Nephron progenitor cell (in vitro differentiated cells): ENCODE measurements around the gene FAM184A.
A peak's percentile ranks its signal among the peaks of the same experiment; 100 is the strongest.

ENCODE experiments used
- DNase-seq: peaks from one replicate; pipeline ENCODE4 v3.0.0; 2021
- H3K27ac Mint-ChIP-seq: 2 replicates; pipeline ENCODE4 v1.8.0; 2021; ENCODE audit warnings: mild to moderate bottlenecking, moderate library complexity, mixed read lengths
- H3K27me3 Mint-ChIP-seq: 2 replicates; pipeline ENCODE4 v1.8.0; 2021; ENCODE audit warnings: mild to moderate bottlenecking, low read depth, mixed read lengths; ENCODE audit not compliant: poor library complexity
- H3K36me3 Mint-ChIP-seq: 2 replicates; pipeline ENCODE4 v1.8.0; 2021; ENCODE audit warnings: low read depth, mixed read lengths
- H3K4me1 Mint-ChIP-seq: 2 replicates; pipeline ENCODE4 v1.8.0; 2021; ENCODE audit warnings: mixed read lengths
- H3K4me3 Mint-ChIP-seq: 2 replicates; pipeline ENCODE4 v1.8.0; 2021; ENCODE audit warnings: mild to moderate bottlenecking, moderate library complexity, mixed read lengths
- H3K9me3 Mint-ChIP-seq: 2 replicates; pipeline ENCODE4 v1.8.0; 2021; ENCODE audit warnings: mild to moderate bottlenecking, moderate library complexity, mixed read lengths
- CTCF ChIP-seq: fragments of 200-600 bp; sonication (generic); IDR thresholded peaks from 2 replicates; pipeline ENCODE4 v1.5.0; 2021; ENCODE audit warnings: antibody characterized with exemption

The FAM184A gene

GRCh38 chr6:119076576-119077390 lies 1.7 kb downstream of the FAM184A start:
- H3K27ac Mint-ChIP-seq, result no peak overlapping the region
- peaks cover 8% of the 10 kb centered on the region for H3K4me1 Mint-ChIP-seq
- H3K9me3 Mint-ChIP-seq, result peaks cover 12% of the 10 kb centered on the region
- peaks cover 80% of the 10 kb centered on the region for H3K27me3 Mint-ChIP-seq
- peak overlapping the region; percentile 78 for H3K4me3 Mint-ChIP-seq
- no peak for DNase-seq
- no peaks in the 10 kb centered on the region for H3K36me3 Mint-ChIP-seq
- TF ChIP-seq CTCF, result no peak

- no peak overlapping the region for H3K4me3 Mint-ChIP-seq
- no peak for TF ChIP-seq CTCF
- H3K27me3 Mint-ChIP-seq, result peaks cover 74% of the 10 kb centered on the region
- H3K36me3 Mint-ChIP-seq, result no peaks in the 10 kb centered on the region
- H3K9me3 Mint-ChIP-seq, result peaks cover 6% of the 10 kb centered on the region
- no peak overlapping the region for H3K27ac Mint-ChIP-seq
- no peak for DNase-seq
- H3K4me1 Mint-ChIP-seq, result peaks cover 8% of the 10 kb centered on the region
Measured at GRCh38 chr6:119076173-119076572, 2.3 kb downstream of the FAM184A start.

- Mint-ChIP-seq H3K36me3 (no peaks in the 10 kb centered on the region), H3K27ac (no peak overlapping the region), H3K9me3 (no peaks in the 10 kb centered on the region), H3K4me3 (no peak overlapping the region), H3K27me3 (peaks cover 68% of the 10 kb centered on the region), H3K4me1 (peaks cover 8% of the 10 kb centered on the region)
- no peak for DNase-seq
- no peak for TF ChIP-seq CTCF
Measured at GRCh38 chr6:119075200-119075981, 3.1 kb downstream of the FAM184A start.

- TF ChIP-seq CTCF, result no peak
- no peak overlapping the region for H3K4me3 Mint-ChIP-seq
- no peak overlapping the region for H3K27ac Mint-ChIP-seq
- DNase-seq, result no peak
- H3K9me3 Mint-ChIP-seq, result no peaks in the 10 kb centered on the region
- peaks cover 50% of the 10 kb centered on the region for H3K27me3 Mint-ChIP-seq
- no peaks in the 10 kb centered on the region for H3K4me1 Mint-ChIP-seq
- H3K36me3 Mint-ChIP-seq, result no peaks in the 10 kb centered on the region
Measured at GRCh38 chr6:119073307-119074051, 5.0 kb downstream of the FAM184A start.

GRCh38 chr6:119071576-119071975 lies 6.9 kb downstream of the FAM184A start:
- no peak for TF ChIP-seq CTCF
- no peak overlapping the region for H3K4me3 Mint-ChIP-seq
- H3K27ac Mint-ChIP-seq, result no peak overlapping the region
- no peaks in the 10 kb centered on the region for H3K36me3 Mint-ChIP-seq
- no peaks in the 10 kb centered on the region for H3K9me3 Mint-ChIP-seq
- DNase-seq, result no peak
- H3K27me3 Mint-ChIP-seq, result peaks cover 35% of the 10 kb centered on the region
- no peaks in the 10 kb centered on the region for H3K4me1 Mint-ChIP-seq
